GM19099 (cell line): ENCODE results near the gene CEP78.

Experiments used
- POLR2A ChIP-seq: IDR thresholded peaks from 3 replicates; pipeline ENCODE4 v1.6.1; 2011; ENCODE audit warnings: low read depth; ENCODE audit not compliant: insufficient read length; ENCODE audit errors: extremely low read depth

Gene CEP78

GRCh38 chr9:78272307-78272706 lies 36.4 kb downstream of the CEP78 start:
- no peak for TF ChIP-seq POLR2A

DNA sequence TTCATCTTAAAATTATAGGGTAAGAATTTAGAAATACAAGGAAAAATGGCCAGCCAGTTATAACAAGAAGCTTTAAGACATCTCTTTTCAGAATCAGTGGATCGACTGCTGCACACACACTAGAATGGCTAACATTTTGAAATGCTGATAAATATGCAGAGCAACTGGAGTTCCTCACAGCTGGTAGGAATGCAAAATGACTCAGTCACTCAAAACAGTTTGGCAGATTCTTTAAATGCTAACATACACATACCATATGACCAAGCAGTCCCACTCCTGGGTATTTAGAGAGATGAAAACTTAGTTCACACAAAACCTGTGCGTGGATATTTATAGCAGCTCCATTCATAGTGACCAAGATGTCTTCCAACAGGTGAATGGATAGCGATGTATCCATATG lies 37.9 kb downstream of the CEP78 start:
- TF ChIP-seq POLR2A = no peak

- TF ChIP-seq POLR2A = no peak
These were observed 42.4 kb downstream of the CEP78 start for GRCh38 chr9:78278177-78278777.

DNA sequence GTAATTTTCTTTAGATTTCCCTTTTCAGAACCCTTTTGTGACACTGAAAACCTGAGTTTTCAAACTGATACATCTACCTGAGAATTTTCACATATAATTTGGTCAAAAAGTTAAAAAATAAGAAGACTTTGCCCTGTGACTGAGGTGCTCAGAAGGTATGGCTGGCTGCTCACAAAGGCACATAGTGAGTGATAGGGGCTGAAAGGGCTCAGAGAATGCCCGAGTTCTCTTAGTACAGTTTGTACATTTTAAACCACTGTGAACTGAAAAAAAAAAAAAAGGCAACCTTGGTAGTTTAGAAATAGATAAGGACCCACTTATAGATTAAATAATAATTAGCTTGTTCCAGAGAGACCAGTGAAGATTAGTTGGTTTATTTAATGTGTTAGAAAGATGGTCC lies 42.9 kb downstream of the CEP78 start:
- no peak for TF ChIP-seq POLR2A

DNA sequence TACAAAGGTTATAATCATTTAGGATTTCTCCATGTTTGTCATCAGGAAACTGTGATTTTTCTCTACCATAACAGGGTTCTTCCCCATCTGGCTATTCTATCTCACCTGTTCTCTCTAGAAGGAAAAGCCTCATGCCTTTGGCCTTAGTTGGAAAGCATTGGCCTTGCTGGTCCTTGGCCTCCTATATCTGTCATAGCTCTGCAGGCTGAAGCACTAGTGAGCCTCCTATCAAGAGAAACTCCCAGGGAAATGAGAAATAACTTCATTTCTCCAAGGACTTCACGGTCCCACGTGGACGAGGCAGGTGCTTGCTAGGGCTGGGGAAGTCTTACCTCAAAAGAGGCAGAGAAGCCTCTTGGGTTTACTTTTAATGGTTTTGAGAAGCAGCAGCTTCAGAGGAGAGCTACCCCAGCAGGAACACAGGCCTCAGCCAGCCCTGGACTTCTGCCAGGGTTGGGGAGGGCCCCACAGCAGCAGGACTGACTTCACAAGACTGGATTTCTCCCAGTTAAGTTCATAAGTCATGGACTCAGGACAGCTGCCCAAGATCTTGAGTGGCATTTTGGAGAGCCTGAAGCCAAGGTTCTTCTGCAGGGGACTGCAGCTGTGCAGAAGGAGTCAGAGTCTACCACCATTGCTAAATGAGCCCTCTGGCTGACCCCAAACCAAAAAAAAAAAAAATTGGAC lies 45.2 kb downstream of the CEP78 start:
- no peak for TF ChIP-seq POLR2A

DNA sequence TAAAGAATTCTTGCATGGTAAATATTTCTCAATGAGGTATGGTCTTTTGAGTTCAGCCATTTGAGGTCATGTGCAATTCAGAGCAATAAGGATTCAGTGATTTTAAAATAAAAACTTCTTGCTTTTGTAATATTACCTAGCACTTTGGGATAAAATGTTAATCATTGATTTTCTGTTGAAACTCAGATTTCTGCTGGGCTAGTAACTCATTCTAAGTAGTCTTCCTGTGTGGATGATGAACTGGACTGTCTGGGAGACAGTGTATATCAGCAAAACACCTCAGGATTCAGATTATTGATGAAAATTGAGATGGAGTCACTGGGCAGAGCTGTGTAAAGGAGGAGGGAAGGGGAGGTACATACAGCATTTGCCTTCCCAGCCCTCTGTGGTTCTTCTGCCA lies 50.2 kb downstream of the CEP78 start:
- TF ChIP-seq POLR2A = no peak

DNA sequence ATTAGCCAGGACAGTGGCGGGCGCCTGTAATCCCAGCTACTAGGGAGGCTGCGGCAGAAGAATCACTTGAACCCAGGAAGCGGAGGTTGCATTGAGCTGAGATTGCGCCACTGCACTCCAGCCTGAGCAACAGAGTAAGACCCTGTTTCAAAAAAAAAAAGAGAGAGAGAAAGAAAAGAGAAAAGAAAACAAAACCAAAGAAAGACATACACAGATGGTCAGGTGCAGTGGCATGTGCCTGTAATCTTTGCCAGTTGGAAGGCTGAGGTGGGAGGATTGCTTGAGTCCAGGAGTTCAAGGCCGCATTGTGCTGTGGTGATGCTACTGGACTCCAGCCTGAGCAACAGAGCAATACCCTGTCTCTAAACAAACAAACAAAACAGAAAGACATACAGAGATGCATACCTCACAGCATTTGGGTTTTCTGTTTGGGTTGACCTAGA lies 51.1 kb downstream of the CEP78 start:
- no peak for TF ChIP-seq POLR2A

DNA sequence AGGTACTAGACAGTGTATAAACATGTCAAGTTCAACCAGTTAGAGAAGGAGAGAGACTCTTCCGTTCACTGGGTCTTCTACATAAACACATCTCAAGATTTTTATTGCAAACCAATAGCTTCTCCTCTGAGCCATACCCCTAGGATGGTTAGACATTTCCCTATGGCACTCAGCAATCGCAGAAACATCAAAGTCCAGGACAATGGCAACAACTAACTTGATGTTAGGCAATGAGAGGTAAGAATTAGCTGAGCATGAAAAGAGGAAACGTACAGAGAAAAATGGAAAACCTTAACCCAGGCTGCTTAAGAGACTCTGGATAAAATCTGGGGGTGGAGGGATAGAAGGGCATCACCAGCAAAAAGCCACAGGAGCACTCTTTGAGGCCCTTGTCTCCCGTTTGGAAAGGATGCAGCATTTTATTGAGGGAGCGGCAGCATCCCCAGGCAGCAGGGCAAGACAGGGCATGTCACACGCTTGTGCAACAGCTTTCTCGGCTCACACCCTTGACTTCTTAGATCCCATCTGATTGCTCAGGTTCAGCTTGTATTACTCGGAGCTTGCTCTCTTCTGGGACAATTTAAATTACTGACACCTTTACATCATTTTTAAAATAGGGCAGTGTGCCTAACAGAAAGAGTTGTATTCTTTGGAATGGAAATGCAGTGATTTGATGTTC lies 52.5 kb downstream of the CEP78 start:
- no peak for TF ChIP-seq POLR2A

DNA sequence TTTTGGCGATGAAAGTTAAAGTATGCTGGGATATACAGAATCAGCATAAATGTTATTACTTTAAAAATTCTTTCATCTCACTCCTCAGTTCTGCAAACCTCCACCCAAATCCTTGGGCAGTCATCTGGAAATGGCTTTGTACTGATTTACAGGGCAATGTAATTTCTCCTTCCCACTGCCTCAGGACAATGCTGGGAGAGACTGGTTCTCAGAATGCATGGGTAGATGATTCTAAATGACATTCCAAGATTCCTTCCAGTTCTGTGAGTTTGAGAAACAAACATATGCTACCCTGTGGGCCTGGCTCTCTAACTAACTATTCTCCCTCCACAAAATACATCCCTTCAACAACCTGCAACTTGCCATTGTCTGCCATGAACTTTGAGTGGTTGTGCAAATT lies 53.6 kb downstream of the CEP78 start:
- no peak for TF ChIP-seq POLR2A

DNA sequence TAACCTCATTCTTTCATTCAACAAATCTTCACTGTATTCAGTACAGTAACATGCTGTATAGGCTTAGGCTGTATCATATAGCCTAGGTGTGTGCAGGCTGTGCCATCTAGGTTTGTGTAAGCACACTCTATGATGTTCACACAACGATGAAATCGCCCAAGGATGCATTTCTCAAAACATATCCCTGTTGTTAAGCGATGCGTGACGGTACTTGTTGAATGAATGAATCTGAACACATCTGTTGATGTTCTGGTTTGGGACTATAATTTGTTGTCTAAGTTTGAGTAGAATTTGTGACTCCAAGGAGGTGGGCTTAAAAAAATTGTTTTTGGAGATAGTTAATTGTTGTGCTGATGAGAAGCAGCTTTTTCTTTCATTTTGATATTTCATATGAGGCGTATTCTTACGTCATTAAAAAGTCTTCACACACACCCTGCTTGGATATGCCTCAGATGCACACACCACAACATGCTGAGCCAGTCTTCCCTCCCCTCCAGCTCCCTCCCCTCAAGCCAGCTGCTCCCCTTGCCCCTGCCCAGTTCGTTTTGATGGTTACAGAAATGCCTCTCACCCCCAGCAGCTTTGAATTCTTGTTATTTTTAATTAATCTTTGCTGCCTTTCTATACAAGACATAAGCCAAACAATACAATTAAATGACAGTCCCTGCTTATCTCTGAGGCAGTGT lies 55.5 kb downstream of the CEP78 start:
- no peak for TF ChIP-seq POLR2A

GRCh38 chr9:78292026-78292425 lies 56.2 kb downstream of the CEP78 start:
- no peak for TF ChIP-seq POLR2A

- TF ChIP-seq POLR2A = no peak
These were observed 57.0 kb downstream of the CEP78 start for GRCh38 chr9:78292716-78293497.

- TF ChIP-seq POLR2A = no peak
These were observed 58.7 kb downstream of the CEP78 start for GRCh38 chr9:78294290-78295176.

DNA sequence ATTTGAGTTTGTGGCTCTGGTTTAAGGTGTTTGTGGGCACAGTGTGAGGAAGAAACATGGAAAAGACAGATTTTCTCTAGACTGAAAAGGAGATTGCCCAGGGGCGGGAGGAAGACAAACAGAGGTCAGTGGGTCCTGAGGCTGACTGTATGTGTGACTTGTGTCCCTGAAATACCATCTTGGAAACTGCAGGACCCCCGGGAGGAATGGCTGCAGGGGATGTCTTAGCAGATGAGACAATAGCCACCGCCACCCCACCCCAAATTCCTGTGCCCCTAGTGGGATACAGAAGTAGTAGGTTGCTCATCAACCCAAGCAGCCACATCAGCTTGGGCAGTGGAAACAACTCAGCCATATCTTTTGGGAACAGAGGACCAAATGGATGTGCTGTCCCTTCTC lies 59.3 kb downstream of the CEP78 start:
- TF ChIP-seq POLR2A = no peak
